Lung microvascular endothelial cell (primary cell): ENCODE results near the gene ULK1. TPM values are rescaled to one million over a fixed set of nuclear protein-coding genes. Genes with fewer than 3 reads are reported as not detected.
A peak's percentile ranks its signal among the peaks of the same experiment; 100 is the strongest.

Experiments
- DNase-seq, 2 donors: peaks; one replicate each; pipeline versions ENCODE4 v3.0.0 to v3.0.0-alpha.2; 2010; ENCODE audit warnings: low read depth in 2 of 2
- total RNA-seq: library from RNA; depleted of rRNA; stranded (reverse); fragments of >200 nt; gene quantifications from 2 replicates; pipeline ENCODE4 v1.2.1, GENCODE V29; 2014

Gene ULK1
- total RNA-seq, 1 donor from 2014 or later: 6.9 TPM

DNA sequence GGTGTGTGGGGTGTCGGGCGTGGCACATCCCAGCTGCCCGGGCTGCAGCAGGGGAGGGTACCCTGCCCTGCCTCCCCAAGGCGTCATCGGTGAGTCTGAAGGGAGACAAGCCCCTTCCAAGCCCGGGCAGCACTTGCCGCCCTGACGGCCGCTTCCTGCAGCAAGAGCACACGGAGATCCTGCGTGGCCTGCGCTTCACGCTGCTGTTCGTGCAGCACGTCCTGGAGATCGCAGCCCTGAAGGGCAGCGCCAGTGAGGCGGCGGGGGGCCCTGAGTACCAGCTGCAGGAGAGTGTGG is 24.6 kb downstream of the ULK1 start:
- no peak for DNase-seq

DNA sequence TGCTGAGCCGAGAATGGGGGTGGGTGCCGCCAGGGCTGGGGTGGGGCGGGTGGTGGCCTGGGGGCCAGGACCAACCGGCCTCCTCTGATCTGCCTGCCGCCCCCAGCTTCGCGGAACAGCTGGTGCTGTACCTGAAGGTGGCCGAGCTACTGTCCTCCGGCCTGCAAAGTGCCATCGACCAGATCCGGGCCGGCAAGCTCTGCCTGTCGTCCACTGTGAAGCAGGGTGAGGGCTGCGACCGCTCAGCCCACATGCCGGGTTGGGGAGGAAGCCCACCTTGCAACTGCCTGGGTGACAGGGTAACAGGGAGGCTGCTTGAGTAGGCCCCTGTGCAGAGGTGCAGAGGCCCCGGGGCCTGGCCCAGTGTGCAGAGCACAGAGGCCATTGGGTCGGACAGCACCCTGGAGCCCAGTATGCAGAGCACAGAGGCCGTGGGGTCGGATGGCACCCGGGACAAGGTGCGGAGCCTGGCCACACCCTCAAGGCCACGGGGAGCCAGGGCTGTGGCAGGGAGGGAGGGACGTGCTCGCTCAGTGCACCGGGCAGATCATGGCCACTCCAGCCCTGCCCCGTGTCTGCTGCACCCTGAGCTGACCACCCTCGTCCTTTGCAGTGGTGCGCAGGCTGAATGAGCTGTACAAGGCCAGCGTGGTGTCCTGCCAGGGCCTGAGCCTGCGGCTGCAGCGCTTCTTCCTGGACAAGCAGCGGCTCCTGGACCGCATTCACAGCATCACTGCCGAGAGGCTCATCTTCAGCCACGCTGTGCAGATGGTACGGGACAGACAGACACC is 25.1 kb downstream of the ULK1 start:
- no peak for DNase-seq

DNA sequence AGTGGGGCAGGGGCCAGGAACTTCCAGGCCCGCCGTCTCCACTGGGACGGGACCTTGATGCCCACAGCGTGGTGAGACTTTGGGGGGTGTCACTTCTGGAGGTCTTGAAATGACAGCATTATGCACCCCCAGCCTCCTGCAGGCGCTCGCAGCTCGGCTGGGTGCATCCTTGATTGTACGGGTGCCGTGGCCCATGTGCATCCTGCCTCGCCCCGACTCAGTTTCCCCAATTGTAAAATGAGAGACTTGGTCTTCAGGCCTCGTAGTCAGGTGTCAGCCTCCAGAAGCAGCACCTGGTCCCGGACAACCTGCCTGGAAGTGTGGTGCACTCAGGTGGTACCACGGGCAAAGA is 25.7 kb downstream of the ULK1 start:
- no peak for DNase-seq

DNA sequence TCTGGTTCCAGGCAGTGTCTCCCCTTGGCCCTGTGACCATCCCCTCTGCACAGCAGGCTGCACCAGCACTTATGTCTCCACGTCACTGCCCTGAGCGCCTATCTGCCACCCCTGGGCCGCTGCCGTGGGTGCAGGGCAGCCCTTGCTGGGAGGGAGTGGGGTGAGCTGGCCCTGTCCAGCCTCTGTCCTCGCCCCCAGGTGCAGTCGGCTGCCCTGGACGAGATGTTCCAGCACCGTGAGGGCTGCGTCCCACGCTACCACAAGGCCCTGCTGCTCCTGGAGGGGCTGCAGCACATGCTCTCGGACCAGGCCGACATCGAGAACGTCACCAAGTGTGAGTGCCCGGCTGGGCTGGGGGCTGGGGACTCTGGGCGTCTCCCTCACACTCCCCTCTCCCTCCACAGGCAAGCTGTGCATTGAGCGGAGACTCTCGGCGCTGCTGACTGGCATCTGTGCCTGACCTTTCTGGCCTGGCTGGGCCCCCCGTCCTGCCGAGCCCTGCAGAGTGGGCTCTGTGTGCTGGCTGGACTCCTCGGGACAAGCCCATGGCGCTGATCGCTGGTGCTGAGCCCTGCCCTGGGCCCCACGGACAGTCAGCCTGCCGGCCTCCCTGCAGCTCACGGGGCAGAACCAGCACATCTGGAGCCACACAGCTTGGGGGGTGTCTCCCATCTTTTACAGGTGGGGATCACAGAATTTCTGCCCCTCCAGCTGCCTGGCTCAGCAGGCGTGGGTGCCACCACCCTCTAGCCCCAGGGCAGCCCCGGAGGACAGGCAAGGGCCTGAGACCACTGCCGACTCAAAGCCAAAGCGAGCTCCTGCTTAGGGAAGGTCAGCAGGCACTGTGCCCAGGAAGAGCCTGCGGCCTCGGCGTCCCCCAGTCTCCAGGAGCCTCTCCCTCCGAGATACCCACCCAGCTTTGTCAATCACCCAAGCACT is 26.7 kb downstream of the ULK1 start:
- DNase-seq: no peak

DNA sequence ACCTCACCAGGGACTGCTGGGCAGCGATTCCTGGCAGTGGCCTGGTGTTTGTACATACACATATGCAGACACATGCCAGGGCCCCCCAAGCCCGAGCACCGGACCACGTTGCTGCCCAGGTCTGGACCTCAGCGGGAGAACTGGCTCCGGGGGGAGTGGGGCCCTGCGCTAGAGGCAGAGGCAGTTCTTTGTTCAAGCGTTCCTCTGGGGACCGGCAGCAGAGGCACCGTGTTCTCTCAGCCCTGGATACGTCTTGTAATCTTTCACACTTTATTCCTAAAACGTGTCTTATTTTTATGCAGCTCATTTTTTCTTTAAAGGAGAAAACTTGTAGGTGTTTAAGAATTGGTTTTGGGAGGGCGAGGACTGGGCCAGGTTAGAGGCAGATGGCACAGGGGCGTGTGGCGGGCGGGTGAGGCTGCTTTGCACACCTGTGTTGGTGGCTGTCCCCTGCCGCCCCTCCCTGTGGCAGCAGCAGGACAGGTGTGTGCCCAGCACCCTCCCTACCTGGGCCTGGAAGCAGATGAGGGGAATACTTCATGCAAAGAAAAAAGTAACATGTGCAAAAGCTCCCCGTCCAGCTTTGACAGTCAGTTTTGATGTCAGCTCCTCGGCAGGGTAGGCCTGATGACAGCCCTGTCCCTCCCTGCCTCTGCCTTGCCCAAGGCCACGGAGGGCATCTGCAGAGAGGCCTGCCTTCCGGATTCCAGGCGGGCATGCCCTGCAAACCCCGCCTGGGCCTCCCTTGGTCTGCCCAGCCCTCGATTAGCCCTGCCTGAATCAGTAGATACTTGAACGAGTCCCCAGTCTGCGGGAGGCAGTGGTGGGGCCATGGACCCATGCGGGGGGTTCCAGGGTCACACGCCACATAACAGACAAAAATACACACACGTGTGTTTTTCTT is 27.7 kb downstream of the ULK1 start:
- DNase-seq: no peak

DNA sequence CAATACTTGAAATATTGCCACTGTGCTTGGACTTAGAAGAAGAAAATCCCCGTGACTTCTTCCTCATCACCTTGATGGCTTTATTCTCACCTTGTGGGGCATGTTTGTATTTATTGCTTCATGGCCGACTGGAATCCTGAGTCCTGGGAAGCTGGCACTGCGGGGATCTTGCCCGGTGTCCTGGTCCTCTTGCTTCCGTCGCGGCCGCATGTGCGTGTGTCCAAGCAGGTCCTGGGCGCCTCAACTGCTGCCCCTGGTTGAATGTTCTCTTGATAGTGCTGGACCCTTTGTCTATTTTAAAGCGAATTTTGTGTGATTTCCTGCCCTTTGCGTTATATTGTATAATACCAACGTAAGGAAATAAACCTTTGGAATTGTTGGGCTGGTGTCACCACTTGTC is 28.4 kb downstream of the ULK1 start:
- DNase-seq: no peak

DNA sequence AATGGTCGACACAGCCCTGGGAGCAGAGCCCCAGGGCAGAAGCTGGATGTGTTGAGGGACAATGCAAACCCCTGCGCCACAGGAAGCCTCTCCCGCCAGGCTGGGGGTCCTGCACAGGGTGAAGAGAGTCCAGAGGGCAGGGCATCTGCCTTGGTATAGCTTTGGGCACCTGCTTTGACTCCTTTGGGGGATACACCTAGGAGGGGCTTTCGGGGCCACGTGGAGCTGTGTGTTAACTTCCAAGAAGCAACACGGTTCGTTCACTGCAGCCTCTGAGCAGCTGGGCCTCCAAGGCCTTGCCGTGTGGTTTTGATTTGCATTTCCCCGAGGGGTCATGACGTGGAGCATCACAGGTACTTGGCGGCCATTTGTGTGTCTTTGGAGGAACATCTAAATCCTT is 28.8 kb downstream of the ULK1 start:
- DNase-seq: no peak

DNA sequence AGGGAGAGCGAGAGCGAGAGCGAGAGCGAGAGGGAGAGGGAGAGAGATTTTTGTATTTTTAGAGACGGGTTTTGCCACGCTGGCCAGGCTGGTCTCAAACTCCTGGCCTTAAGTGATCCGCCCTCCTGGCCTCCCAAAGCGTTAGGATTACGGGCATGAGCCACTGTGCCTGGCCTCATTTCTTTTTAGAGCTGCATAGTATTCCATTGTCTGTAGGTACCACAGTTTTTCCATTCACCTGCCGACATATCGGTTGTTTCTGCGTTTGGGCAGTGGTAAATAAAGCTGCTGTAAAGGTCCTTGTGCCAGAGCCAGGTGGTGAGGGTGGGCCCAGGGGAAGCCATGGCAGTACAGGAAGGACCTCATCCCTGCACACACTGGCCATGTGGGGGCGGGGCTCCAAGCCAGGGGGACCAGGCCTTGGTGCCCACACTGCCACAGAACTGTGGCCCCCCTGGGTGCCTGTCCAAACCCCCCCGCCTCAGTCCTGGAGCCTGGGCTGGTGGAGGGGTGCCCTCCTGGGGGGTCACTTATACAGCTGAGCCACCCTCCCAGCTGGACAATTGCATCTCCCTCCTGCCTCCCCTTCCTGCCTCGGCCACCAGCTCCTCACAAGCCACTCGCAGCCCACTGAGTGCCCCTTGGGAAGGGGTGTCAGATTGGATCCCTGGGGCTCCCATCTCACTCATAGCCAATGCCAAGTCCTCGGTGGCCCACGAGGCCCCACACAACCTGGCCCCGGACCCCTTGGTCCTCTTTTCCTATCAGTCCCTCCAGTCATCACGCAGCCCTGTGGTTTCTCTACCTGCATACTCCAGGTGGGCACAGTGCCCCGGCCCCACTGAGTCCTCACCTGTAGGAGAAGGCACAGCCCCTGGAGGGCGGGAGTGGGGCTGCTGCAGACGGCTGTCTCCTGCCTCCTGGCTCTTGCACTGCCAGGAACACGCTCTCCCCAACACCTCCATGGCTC is 33.0 kb downstream of the ULK1 start:
- no peak for DNase-seq

DNA sequence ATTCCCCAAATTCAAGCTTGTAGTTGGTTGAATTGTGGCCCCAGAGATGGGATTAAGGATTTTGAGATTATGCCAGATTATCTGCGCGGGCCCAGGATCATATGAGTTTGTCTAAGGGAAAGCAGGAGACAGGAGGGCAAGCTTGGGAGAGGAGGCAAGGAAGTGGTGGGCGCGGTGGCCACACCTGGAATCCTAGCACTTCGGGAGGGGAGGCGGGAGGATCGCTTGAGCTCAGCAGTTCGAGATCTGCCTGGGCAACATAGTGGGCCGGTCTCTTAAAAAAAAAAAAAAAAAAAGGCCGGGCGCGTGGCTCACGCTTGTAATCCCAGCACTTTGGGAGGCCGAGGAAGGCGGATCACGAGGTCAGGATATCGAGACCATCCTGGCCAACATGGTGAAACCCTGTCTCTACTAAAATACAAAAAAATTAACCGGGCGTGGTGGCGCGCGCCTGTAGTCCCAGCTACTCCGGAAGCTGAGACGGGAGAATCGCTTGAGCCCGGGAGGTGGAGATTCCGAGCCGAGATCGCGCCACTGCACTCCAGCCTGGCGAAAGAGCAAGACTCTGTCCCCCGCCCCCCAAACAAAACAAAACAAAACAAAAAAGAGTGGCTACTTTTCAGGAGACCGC is 33.8 kb downstream of the ULK1 start:
- DNase-seq: peak; percentile 20 to 37

DNA sequence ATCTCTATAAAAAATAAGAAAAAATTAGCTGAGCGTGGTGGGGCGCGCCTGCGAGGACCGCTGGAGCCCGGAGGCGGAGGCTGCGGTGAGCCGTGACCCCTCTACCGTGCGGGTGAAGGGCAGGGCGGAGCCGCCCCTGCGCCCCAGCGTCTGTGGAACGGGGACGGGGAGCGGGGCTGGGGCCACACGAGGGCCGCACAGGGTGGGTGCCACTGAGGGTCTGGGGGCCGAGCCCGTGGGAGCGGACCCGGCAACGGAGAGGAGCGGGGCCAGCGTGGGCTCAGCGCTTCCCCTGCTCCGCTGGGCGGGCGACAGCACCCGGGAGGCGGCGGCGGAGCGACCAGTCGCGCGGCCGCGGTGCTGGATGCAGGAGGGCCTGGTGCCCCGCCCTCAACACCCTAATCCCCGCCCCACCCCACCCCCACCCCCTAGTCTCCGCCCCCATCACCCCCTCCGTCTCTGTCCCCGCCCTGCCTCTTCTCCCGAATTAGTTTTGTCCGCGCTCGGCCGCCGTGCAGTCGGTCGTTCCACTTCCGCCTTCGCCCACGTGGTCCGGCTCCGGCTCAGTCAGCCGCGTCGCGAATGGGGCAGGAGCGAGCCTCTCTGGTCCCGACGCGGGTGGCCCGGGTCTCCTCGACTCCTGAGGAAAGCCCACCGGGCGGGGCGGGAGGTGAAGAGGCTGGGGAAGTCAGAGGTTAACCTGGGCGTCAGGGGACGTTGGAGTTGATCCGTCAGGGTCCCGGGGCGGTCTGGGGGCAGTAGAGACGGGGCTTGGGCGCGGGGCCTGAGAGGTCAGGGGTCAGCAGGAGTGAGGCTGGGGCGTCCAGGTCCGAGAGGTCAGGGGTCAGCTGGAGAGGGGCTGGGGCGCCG is 34.5 kb downstream of the ULK1 start, which contains the start of gene PUS1:
Gene PUS1 (plus strand): TSS at position 566 of the 870 bp plus-strand sequence. CDS start 447 bp downstream, outside the sequence.
- DNase-seq: peak; percentile 97 to 98

DNA sequence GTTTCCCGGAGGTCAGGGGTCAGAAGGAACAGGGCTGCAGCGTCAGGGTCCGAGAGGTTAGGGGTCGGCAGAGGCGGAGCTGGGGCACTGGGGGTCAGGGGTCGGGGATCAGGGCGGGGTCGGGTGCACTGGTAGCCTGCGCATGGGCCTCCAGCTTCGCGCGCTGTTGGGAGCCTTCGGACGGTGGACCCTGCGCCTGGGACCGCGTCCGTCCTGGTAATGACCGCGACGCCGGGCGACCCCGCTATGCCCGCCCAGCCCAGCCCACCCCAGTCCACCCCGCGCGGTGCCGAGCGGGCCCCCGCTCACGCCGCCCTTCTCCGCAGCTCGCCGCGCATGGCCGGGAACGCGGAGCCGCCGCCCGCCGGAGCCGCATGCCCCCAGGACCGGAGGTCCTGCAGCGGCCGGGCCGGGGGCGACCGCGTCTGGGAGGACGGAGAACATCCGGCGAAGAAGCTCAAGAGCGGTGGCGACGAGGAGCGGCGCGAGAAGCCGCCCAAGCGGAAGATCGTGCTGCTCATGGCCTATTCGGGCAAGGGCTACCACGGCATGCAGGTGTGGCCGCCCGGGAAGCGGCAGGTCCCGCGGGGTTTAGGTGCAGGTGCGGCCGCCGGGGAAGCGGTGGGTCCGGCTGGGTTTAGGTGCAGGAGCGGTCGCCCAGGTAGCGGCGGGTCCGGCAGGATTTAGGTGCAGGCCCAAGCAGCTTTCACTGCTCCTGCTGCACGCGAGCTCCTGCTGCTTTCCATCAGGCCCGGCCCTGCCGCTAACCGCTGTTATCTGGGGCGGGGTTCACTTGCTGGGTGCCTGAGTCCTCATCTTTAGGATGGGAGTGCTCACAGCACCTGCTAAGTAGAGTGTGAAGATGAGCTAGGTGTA is 35.4 kb downstream of the ULK1 start:
- peak in 1 of 2 donors; percentile 34 for DNase-seq

DNA sequence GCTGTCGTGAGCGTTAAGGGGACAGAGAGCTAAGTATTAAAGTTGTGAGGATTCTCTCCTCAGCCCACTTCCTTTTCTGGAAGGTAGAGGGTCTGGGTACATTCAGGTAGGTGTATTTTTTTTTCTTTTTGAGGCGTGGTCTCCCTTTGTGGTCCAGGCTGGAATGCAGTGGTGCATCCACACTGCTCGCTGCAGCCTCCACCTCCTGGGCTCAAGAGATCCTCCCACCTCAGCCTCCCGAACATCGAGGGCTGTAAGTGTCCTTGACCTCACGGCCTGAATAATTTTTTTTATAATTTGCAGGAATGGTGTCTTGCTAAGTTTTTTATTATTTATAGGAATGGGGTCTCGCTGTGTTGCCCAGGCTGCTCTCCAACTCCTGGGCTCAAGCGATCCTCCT is 36.1 kb downstream of the ULK1 start:
- no peak for DNase-seq

DNA sequence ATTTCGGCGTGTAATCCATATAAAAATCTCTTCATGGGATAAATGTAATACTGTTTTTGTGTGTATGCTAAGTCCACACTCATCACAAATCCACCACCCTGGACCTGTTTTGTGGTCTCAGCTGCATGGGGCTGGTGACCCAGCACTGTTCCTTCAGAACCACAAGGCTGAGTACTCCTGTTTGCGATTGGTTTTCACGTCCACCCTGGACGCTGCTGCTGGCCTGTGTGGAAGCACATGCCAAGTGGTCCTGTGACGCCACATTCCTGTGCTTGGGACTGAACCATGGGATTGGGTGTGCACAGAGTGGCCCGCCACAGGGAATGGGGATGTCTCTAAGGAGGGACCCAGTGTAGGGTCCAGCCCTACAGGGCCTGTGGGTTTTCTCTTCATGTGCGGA is 39.0 kb downstream of the ULK1 start:
- no peak for DNase-seq

DNA sequence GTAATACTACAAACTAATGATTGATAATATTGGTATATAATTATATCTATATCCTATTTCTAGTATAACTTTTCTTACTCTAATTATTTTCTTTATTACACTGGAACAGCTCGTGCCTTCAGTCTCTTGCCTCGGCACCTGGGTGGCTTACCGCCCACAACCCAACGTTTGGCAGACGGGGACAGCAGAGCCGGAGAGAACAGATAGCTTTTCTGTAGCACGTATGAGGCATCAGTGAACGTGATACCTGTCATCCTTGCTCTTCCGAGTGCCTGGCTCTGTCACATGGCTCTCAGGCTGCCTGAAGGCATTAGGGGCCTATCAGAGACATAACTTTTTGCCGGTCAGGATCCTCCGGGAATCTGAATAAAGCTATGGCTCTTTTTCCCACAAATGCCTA is 40.1 kb downstream of the ULK1 start:
- no peak for DNase-seq

DNA sequence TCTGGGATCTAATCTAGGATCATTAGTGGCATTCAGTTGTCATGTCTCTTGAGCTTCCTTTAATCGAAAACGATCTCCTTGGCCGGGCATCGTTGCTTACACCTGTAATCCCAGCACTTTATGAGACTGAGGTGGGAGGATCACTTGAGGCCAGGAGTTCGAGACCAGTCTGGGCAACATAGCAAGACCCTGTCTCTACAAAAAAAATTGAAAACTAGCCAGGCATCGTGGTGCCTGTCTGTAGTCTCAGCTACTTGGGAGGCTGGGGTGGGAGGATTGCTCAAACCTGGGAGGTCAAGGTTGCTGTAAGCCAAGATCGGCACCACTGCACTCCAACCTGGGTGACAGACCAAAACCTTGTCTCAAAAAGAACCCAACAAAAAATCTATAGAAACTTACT is 43.7 kb downstream of the ULK1 start:
- DNase-seq: no peak

DNA sequence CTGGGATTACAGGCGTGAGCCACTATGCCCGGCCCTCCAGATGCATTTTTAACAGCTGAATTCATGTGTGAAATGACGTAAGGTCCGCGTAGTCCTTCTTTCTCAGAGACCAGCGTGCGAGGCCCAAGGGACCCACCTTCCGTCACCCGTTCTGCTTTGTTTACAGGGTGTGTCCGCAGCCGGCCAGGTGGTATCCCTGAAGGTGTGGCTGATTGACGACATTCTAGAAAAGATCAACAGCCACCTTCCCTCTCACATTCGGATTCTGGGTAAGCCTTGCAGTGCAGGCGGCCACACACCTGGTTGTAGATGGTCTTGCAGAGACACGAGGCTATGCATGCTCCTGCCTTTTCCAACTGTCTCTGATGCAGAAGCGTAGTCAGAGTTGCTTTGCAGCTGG is 44.6 kb downstream of the ULK1 start:
- DNase-seq: no peak

DNA sequence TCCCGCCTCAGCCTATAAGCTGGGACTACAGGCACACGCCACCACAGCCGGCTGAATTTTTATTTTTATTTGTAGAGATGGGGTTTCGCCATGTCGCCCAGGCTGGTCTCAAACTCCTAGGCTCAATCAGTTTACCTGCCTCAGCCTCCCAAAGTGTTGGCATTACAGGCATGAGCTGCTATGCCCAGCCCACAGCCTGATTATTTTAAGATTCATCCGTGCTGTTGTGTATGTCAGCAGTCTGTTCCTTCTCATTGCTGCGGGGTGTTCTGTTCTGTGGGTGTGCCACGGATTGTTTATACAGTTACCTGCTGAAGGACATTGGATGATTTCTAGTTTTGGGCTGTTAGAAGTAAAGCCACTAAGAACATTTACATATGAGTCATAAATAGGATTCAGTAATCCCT is 45.7 kb downstream of the ULK1 start:
- no peak for DNase-seq
